GM18951 (cell line): ENCODE results near the gene MCRS1.

Experiments
- POLR2A ChIP-seq: IDR thresholded peaks from 4 replicates; pipeline ENCODE4 v1.6.1; 2011; ENCODE audit warnings: mild to moderate bottlenecking; ENCODE audit not compliant: insufficient read length, insufficient read depth; ENCODE audit errors: extremely low read depth
- in situ Hi-C: fragments of 300-500 bp; cut with MboI; formaldehyde crosslinking; loops from one replicate; pipeline ENCODE4 v1.12.0; 2022; ENCODE audit warnings: low sequenced_read_pairs, mixed read lengths, inconsistent platforms; ENCODE audit not compliant: unreplicated experiment

Gene MCRS1

GRCh38 chr12:49548822-49549648, 18.9 kb downstream of the MCRS1 start:
- in situ Hi-C loops: no loop called here
- no peak for TF ChIP-seq POLR2A

GRCh38 chr12:49548481-49548821, 19.5 kb downstream of the MCRS1 start:
- TF ChIP-seq POLR2A: no peak
- in situ Hi-C loops: no loop called here

GRCh38 chr12:49547090-49547690, 20.8 kb downstream of the MCRS1 start:
- in situ Hi-C loops: no loop called here
- TF ChIP-seq POLR2A: no peak

GRCh38 chr12:49546481-49546880, 21.5 kb downstream of the MCRS1 start:
- in situ Hi-C loops: no loop called here
- TF ChIP-seq POLR2A: no peak

GRCh38 chr12:49545815-49546214, 22.1 kb downstream of the MCRS1 start:
- in situ Hi-C loops: no loop called here
- no peak for TF ChIP-seq POLR2A

- in situ Hi-C loops: no loop called here
- no peak for TF ChIP-seq POLR2A
Measured at GRCh38 chr12:49543914-49544815, 23.8 kb downstream of the MCRS1 start.

- in situ Hi-C loops: no loop called here
- TF ChIP-seq POLR2A: no peak
Measured at GRCh38 chr12:49543221-49543913, 24.6 kb downstream of the MCRS1 start.

GRCh38 chr12:49542592-49543160, 25.3 kb downstream of the MCRS1 start:
- in situ Hi-C loops: no loop called here
- no peak for TF ChIP-seq POLR2A

- TF ChIP-seq POLR2A: no peak
- in situ Hi-C loops: no loop called here
Measured at GRCh38 chr12:49541911-49542505, 25.9 kb downstream of the MCRS1 start.

- no peak for TF ChIP-seq POLR2A
- in situ Hi-C loops: no loop called here
Measured at GRCh38 chr12:49541140-49541861, 26.6 kb downstream of the MCRS1 start.

GRCh38 chr12:49540229-49541139, 27.5 kb downstream of the MCRS1 start:
- TF ChIP-seq POLR2A: no peak
- in situ Hi-C loops: no loop called here
